ENCODE measurements around the gene MAPK8IP2. TPM values are rescaled to one million over a fixed set of nuclear protein-coding genes. Genes with fewer than 3 reads are reported as not detected.

MAPK8IP2 gene
- total and polyA plus RNA-seq, 2 of the 13 experiments (the other 11 are each of a cell fraction or from before 2014, with no cell fraction given): 1.3 to 2.6 TPM

DNA sequence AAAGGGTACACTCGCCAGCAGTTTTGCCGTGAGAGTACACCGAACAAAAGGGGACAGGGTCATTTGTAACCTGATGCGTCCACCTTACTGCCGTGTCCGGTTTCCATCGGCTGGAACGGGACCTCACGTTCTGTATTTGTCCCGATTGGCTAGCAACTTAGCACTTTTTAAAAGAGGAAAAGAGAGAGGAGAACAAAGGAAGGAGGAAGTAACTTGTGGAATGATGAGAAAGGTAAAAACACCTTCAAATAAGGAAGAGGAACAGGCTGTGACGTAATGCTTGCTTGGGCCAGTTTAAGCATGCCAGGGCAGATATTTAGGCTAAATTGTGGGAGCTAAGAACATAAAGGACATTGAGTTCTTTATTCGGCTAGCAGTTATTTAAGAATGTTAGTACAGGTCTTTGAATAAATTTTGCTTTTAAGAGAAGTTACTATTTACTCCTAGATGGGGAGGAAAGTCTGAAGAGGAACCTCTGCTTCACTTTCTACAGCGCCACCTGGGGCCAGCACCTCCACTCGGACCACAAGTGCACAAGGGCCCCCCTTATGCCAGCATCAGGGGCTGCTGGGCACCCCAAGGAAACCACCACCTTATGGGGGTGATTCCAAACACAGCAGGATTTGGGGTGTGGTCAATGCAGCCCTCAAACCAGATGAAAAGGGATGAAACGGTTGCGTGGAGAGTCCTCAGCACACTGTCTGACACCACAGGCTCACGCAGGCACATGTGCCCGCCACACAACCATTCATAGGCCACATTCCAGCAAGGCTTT, 21.5 kb downstream of the MAPK8IP2 start (continued):
- TF ChIP-seq, protein P1, sequence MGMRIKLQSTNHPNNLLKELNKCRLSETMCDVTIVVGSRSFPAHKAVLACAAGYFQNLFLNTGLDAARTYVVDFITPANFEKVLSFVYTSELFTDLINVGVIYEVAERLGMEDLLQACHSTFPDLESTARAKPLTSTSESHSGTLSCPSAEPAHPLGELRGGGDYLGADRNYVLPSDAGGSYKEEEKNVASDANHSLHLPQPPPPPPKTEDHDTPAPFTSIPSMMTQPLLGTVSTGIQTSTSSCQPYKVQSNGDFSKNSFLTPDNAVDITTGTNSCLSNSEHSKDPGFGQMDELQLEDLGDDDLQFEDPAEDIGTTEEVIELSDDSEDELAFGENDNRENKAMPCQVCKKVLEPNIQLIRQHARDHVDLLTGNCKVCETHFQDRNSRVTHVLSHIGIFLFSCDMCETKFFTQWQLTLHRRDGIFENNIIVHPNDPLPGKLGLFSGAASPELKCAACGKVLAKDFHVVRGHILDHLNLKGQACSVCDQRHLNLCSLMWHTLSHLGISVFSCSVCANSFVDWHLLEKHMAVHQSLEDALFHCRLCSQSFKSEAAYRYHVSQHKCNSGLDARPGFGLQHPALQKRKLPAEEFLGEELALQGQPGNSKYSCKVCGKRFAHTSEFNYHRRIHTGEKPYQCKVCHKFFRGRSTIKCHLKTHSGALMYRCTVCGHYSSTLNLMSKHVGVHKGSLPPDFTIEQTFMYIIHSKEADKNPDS (CRISPR knock-in tag; IDR thresholded peaks at IDR 0.05): no peak
- TF ChIP-seq DPF2 (CRISPR knock-in tag; IDR thresholded peaks at IDR 0.05; ENCODE audit: borderline replicate concordance, low read depth): no peak
- TF ChIP-seq ZNF569 (CRISPR knock-in tag; IDR thresholded peaks at IDR 0.05; ENCODE audit: borderline replicate concordance): no peak
- no peak for TF ChIP-seq ZBTB42 (CRISPR knock-in tag; IDR thresholded peaks at IDR 0.05)
- no peak for TF ChIP-seq MXI1 (IDR thresholded peaks at IDR 0.05; ENCODE audit: borderline replicate concordance, low read depth, low read length)
- TF ChIP-seq, protein P2, sequence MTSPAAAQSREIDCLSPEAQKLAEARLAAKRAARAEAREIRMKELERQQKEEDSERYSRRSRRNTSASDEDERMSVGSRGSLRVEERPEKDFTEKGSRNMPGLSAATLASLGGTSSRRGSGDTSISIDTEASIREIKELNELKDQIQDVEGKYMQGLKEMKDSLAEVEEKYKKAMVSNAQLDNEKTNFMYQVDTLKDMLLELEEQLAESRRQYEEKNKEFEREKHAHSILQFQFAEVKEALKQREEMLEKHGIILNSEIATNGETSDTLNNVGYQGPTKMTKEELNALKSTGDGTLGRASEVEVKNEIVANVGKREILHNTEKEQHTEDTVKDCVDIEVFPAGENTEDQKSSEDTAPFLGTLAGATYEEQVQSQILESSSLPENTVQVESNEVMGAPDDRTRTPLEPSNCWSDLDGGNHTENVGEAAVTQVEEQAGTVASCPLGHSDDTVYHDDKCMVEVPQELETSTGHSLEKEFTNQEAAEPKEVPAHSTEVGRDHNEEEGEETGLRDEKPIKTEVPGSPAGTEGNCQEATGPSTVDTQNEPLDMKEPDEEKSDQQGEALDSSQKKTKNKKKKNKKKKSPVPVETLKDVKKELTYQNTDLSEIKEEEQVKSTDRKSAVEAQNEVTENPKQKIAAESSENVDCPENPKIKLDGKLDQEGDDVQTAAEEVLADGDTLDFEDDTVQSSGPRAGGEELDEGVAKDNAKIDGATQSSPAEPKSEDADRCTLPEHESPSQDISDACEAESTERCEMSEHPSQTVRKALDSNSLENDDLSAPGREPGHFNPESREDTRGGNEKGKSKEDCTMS (CRISPR knock-in tag; conservative IDR thresholded peaks at IDR 0.05): no peak
- no peak for TF ChIP-seq MYC (CRISPR knock-in tag; IDR thresholded peaks at IDR 0.05; ENCODE audit: borderline replicate concordance)
- no peak for TF ChIP-seq ZNF207 (IDR thresholded peaks at IDR 0.05; ENCODE audit: borderline replicate concordance)
- no peak for TF ChIP-seq ZNF318 (CRISPR knock-in tag; IDR thresholded peaks at IDR 0.05)
- TF ChIP-seq DNMT1 (CRISPR knock-in tag; IDR thresholded peaks at IDR 0.05): no peak
- no peak for TF ChIP-seq KDM1A (CRISPR knock-in tag; IDR thresholded peaks at IDR 0.05)
- peak; percentile 36 for TF ChIP-seq TEAD3 (CRISPR knock-in tag; optimal IDR thresholded peaks at IDR 0.05; ENCODE audit: borderline replicate concordance)
- TF ChIP-seq, protein P3, sequence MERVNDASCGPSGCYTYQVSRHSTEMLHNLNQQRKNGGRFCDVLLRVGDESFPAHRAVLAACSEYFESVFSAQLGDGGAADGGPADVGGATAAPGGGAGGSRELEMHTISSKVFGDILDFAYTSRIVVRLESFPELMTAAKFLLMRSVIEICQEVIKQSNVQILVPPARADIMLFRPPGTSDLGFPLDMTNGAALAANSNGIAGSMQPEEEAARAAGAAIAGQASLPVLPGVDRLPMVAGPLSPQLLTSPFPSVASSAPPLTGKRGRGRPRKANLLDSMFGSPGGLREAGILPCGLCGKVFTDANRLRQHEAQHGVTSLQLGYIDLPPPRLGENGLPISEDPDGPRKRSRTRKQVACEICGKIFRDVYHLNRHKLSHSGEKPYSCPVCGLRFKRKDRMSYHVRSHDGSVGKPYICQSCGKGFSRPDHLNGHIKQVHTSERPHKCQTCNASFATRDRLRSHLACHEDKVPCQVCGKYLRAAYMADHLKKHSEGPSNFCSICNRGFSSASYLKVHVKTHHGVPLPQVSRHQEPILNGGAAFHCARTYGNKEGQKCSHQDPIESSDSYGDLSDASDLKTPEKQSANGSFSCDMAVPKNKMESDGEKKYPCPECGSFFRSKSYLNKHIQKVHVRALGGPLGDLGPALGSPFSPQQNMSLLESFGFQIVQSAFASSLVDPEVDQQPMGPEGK (CRISPR knock-in tag; IDR thresholded peaks at IDR 0.05): peak; percentile 21; the same call in 1 of the 2 replicates
- TF ChIP-seq ZNF75D (CRISPR knock-in tag; IDR thresholded peaks at IDR 0.05; ENCODE audit: borderline replicate concordance): no peak
